Gastrocnemius medialis (tissue), 4 donors: ENCODE measurements around the gene LRRC75A.

Experiments
- CTCF ChIP-seq, 5 experiments: fragments of 450-650 bp in 3 of 5; fragments of 200-600 bp in 2 of 5; sonication (generic) in 2 of 5; IDR thresholded peaks in 4 of 5; conservative IDR thresholded peaks in 1 of 5; 1 replicate in 4 of 5; 2 replicates in 1 of 5; pipeline ENCODE4 v1.5.1; 2016 to 2019; ENCODE audit warnings: antibody characterized with exemption in 5 of 5, mild to moderate bottlenecking in 3 of 5, moderate library complexity in 3 of 5
- POLR2A ChIP-seq, 2 donors: fragments of 450-650 bp; IDR thresholded peaks; one replicate each; pipeline ENCODE4 v1.6.1; 2017; ENCODE audit warnings: antibody characterized with exemption in 2 of 2, mild to moderate bottlenecking in 2 of 2, moderate library complexity in 2 of 2

GRCh38 chr17:16474012-16474725 lies 17.8 kb downstream of the LRRC75A start:
- TF ChIP-seq CTCF (IDR thresholded peaks at IDR 0.05 in 4 of 5, conservative IDR thresholded peaks at IDR 0.05 in 1 of 5): no peak
- TF ChIP-seq POLR2A (IDR thresholded peaks at IDR 0.05): no peak
